BE2C (cell line): ENCODE measurements around the gene SLC4A3.

Source experiments
- DNase-seq: peaks from one replicate; pipeline ENCODE4 v3.0.0-alpha.2; 2020
- H3K27me3 ChIP-seq: fragments of 250-450 bp; sonication (Bioruptor Pico); 2 replicates; pipeline ENCODE4 v1.5.1; 2020; ENCODE audit warnings: mild to moderate bottlenecking
- H3K36me3 ChIP-seq: fragments of 250-450 bp; sonication (Bioruptor Pico); 2 replicates; pipeline ENCODE4 v1.5.1; 2020; ENCODE audit warnings: mild to moderate bottlenecking
- H3K4me1 ChIP-seq: fragments of 250-450 bp; sonication (Bioruptor Pico); 2 replicates; pipeline ENCODE4 v1.5.1; 2020
- H3K4me3 ChIP-seq: 2 replicates; pipeline ENCODE4 v1.5.1; 2011; ENCODE audit warnings: low read depth, low read length
- H3K9me3 ChIP-seq: fragments of 250-450 bp; sonication (Bioruptor Pico); 2 replicates; pipeline ENCODE4 v1.5.1; 2020
- CTCF ChIP-seq: IDR thresholded peaks from 2 replicates; pipeline ENCODE4 v1.5.1; 2012; ENCODE audit warnings: mild to moderate bottlenecking, low read depth, low read length

SLC4A3 gene

GRCh38 chr2:219632760-219633105 lies 5.3 kb downstream of the SLC4A3 start:
- Histone ChIP-seq H3K4me3 (no peak overlapping the region), H3K27me3 (no peaks in the 10 kb centered on the region), H3K9me3 (no peaks in the 10 kb centered on the region), H3K36me3 (no peaks in the 10 kb centered on the region), H3K4me1 (peaks cover 4% of the 10 kb centered on the region)
- DNase-seq = no peak
- no peak for TF ChIP-seq CTCF

GRCh38 chr2:219633276-219634065 lies 6.0 kb downstream of the SLC4A3 start:
- Histone ChIP-seq H3K36me3 (no peaks in the 10 kb centered on the region), H3K27me3 (no peaks in the 10 kb centered on the region), H3K4me3 (no peak overlapping the region), H3K9me3 (no peaks in the 10 kb centered on the region), H3K4me1 (peaks cover 4% of the 10 kb centered on the region)
- TF ChIP-seq CTCF = no peak
- DNase-seq = no peak

- H3K9me3 ChIP-seq = no peaks in the 10 kb centered on the region
- no peaks in the 10 kb centered on the region for H3K36me3 ChIP-seq
- H3K4me1 ChIP-seq = peaks cover 4% of the 10 kb centered on the region
- TF ChIP-seq CTCF = no peak
- no peak for DNase-seq
- H3K4me3 ChIP-seq = no peak overlapping the region
- no peaks in the 10 kb centered on the region for H3K27me3 ChIP-seq
These were observed 6.9 kb downstream of the SLC4A3 start for GRCh38 chr2:219634171-219634940.

- no peak for DNase-seq
- H3K27me3 ChIP-seq = no peaks in the 10 kb centered on the region
- H3K36me3 ChIP-seq = no peaks in the 10 kb centered on the region
These were observed 7.7 kb downstream of the SLC4A3 start for GRCh38 chr2:219634951-219635751.

GRCh38 chr2:219636144-219636915 lies 8.9 kb downstream of the SLC4A3 start:
- TF ChIP-seq CTCF = no peak
- no peaks in the 10 kb centered on the region for H3K36me3 ChIP-seq

More at GRCh38 chr2:219634951-219635751, 7.7 kb downstream of the SLC4A3 start:
- no peak overlapping the region for H3K4me3 ChIP-seq
- no peak for TF ChIP-seq CTCF
- H3K4me1 ChIP-seq = peaks cover 4% of the 10 kb centered on the region
- no peaks in the 10 kb centered on the region for H3K9me3 ChIP-seq

More at GRCh38 chr2:219636144-219636915, 8.9 kb downstream of the SLC4A3 start:
- no peak for DNase-seq
- Histone ChIP-seq H3K9me3 (no peaks in the 10 kb centered on the region), H3K4me1 (no peaks in the 10 kb centered on the region), H3K27me3 (no peaks in the 10 kb centered on the region), H3K4me3 (no peak overlapping the region)
